ENCODE data around the gene LAMB1.

GRCh38 chr7:108014747-108015682 lies 12.1 kb upstream of the LAMB1 start:
- TF ChIP-seq POLR2AphosphoS5 (IDR thresholded peaks at IDR 0.05; ENCODE audit: low read depth, low read length) (no peak), POLR2A (IDR thresholded peaks at IDR 0.05; ENCODE audit: low read depth, low read length) (no peak), PAX5 (IDR thresholded peaks at IDR 0.05; ENCODE audit: insufficient read depth, low read length, severe bottlenecking) (no peak)
